SK-N-MC (cell line): ENCODE results near the gene CACNB1.

Experiments
- EZH2 ChIP-seq: fragments of 200-600 bp; sonication (generic); IDR thresholded peaks from one replicate; pipeline ENCODE4 v1.6.1; 2017; ENCODE audit warnings: antibody characterized with exemption
- FOXP2 ChIP-seq: optimal IDR thresholded peaks from 2 replicates; pipeline ENCODE3; 2011; ENCODE audit warnings: mild to moderate bottlenecking, moderate library complexity; ENCODE audit not compliant: insufficient read depth; ENCODE audit errors: extremely low read length, control extremely low read depth
- POLR2AphosphoS5 ChIP-seq: IDR thresholded peaks from 2 replicates; pipeline ENCODE4 v1.6.1; 2012; ENCODE audit warnings: mild to moderate bottlenecking, low read depth, low read length, borderline replicate concordance

GRCh38 chr17:39229274-39229913 is 31.9 kb upstream of the CACNB1 start:
- TF ChIP-seq EZH2 (no peak), POLR2AphosphoS5 (no peak), FOXP2 (no peak)
